ENCODE results near the gene ZNF777.

DNA sequence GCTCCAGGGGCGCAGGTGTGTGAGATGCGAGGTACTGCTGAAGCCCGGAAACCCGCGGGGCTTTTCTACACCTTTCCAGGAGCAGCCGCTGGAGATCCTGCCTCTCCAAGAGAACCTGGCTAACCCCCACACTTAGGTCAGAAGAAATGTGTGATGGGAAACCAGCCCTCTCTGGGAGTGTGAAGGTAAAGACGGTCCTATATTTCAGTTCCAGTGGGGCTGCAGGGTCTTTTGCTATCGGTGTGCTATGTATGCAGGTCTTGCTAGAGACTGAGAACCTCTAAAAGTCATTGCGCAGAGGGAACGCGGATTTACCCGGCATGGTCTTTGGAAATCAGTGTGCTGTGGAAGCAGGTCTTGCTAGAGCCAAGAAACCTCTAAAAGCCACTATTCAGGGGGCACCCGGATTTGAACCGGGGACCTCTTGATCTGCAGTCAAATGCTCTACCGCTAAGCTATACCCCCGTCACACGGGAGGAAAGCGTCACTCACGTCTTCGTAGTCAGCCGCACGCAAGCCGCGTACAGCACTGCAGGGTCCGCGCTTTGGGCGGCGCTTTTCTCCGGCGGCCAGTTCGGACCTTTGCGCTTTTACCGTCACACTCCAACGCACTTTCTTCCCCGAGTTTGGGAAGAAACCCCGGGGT, 46.0 kb downstream of the ZNF777 start:
- no peak for TF ChIP-seq POLR2AphosphoS5 (IDR thresholded peaks at IDR 0.05; ENCODE audit: low read depth, low read length)
- TF ChIP-seq, protein P1, sequence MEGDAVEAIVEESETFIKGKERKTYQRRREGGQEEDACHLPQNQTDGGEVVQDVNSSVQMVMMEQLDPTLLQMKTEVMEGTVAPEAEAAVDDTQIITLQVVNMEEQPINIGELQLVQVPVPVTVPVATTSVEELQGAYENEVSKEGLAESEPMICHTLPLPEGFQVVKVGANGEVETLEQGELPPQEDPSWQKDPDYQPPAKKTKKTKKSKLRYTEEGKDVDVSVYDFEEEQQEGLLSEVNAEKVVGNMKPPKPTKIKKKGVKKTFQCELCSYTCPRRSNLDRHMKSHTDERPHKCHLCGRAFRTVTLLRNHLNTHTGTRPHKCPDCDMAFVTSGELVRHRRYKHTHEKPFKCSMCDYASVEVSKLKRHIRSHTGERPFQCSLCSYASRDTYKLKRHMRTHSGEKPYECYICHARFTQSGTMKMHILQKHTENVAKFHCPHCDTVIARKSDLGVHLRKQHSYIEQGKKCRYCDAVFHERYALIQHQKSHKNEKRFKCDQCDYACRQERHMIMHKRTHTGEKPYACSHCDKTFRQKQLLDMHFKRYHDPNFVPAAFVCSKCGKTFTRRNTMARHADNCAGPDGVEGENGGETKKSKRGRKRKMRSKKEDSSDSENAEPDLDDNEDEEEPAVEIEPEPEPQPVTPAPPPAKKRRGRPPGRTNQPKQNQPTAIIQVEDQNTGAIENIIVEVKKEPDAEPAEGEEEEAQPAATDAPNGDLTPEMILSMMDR (IDR thresholded peaks at IDR 0.05): no peak
- TF ChIP-seq, protein P2, sequence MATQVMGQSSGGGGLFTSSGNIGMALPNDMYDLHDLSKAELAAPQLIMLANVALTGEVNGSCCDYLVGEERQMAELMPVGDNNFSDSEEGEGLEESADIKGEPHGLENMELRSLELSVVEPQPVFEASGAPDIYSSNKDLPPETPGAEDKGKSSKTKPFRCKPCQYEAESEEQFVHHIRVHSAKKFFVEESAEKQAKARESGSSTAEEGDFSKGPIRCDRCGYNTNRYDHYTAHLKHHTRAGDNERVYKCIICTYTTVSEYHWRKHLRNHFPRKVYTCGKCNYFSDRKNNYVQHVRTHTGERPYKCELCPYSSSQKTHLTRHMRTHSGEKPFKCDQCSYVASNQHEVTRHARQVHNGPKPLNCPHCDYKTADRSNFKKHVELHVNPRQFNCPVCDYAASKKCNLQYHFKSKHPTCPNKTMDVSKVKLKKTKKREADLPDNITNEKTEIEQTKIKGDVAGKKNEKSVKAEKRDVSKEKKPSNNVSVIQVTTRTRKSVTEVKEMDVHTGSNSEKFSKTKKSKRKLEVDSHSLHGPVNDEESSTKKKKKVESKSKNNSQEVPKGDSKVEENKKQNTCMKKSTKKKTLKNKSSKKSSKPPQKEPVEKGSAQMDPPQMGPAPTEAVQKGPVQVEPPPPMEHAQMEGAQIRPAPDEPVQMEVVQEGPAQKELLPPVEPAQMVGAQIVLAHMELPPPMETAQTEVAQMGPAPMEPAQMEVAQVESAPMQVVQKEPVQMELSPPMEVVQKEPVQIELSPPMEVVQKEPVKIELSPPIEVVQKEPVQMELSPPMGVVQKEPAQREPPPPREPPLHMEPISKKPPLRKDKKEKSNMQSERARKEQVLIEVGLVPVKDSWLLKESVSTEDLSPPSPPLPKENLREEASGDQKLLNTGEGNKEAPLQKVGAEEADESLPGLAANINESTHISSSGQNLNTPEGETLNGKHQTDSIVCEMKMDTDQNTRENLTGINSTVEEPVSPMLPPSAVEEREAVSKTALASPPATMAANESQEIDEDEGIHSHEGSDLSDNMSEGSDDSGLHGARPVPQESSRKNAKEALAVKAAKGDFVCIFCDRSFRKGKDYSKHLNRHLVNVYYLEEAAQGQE (IDR thresholded peaks at IDR 0.05; ENCODE audit: insufficient read depth in 1 of 2, low read depth in 2 of 2, low read length in 1 of 2): no peak

All from Panc1 (cell line).